GM18861 (cell line): ENCODE data around the gene PCSK9.

Experiments
- ATAC-seq: cut with Tn5 transposase; IDR thresholded peaks from one replicate; pipeline ENCODE4 v1.9.1; 2021; ENCODE audit not compliant: unreplicated experiment

PCSK9 gene

GRCh38 chr1:55057270-55057955 lies 18.1 kb downstream of the PCSK9 start:
- ATAC-seq = no peak

DNA sequence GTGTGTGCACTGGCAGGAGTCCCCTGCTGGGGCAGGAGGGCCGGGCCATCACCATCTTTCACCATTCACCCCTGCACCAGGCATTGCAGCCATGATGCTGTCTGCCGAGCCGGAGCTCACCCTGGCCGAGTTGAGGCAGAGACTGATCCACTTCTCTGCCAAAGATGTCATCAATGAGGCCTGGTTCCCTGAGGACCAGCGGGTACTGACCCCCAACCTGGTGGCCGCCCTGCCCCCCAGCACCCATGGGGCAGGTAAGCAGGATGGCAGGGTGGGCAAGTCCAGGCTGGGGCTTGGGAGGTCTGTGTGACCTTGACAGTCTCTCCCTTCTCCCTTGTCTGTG lies 18.6 kb downstream of the PCSK9 start:
- ATAC-seq = no peak

GRCh38 chr1:55059302-55060132 lies 20.2 kb downstream of the PCSK9 start:
- no peak for ATAC-seq

DNA sequence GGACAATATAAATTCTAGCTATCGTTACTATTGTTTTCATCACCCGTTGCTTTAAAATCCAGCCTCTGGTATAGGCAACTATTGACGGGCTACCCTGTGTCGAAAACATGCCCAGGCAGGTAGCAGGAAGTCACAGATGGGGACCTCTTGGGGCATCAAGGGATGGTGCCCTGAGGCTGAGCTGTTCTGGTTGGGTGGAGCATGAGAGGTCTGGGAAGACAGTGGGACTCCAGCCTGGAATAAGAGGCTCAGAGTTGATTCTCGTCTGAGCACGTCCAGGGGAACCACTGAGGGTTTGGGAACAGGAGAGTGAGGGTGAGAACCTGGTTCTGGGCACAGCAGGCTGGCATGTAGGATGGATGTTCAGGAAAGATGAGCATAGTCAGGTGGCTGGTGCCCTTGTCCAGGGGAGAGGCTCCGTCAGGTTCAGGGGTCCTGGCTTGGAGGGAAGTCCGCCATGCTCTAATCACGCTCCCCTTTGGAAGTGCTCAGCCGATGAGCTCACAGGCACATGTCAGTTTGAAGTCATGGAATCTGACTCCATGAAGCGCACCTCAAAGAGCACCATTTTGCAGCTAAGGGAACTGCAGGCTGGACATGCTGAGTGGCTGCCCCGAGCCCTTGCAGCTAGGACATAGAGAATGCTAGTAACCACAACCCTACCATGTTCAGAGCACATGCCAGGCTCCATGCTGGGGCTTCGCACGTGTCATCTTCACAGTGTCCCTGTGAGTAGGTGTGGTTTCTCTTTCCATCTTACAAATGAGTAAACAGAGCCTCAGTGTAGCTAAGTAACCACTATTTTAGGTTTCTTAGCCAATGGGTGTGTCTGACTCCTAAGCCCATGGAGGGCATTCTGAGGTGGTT lies 21.0 kb downstream of the PCSK9 start:
- ATAC-seq = no peak

DNA sequence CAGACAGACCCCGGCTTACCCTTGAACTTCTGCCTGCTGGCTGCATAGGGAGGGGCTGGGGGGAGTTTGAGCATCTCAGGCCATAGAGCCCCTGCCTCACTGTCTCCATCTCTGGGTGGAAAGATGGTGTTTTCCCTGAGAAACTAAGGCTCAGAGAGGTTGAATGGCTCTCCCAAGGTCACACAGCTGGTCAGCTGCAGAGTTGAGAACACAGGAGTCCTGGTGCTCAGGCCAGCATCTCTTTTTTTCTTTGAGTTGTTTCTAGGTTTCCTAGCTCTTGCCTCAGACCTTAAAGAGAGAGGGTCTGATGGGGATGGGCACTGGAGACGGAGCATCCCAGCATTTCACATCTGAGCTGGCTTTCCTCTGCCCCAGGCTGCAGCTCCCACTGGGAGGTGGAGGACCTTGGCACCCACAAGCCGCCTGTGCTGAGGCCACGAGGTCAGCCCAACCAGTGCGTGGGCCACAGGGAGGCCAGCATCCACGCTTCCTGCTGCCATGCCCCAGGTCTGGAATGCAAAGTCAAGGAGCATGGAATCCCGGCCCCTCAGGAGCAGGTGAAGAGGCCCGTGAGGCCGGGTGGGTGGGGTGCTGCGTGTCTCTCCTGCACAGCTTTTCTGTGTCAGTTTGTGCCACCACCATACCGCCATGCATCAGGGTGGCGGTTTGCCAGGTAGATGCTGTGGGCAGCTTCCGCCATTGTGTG lies 21.8 kb downstream of the PCSK9 start:
- no peak for ATAC-seq

DNA sequence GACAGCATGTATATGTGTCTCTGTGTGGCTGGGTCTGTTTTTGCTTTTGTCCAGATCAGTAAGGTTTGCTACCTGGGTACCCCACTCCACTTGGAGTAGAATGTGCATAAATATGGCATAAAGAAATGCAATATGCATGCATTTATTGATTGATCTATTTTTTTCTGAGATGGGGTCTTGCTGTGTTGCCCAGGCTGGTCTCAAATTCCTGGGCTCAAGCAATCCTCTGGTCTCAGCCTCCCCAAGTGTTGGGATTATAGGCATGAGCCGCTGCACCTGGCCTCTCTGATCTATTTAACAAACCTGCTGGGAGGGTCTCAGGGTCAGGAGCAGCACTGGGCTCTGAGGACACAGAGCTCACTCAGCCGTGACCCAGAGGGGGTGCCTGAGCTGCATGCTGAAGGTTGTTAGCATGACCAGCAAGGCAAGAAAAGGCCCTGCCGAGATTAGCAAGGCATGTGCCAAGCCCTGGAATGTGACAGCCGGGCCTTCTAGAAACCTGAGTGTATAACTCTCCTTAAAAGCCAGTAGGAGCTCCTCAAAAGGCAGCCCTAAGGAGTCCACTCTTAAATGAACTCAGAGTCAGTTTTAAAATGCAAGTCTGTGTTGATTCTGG lies 22.5 kb downstream of the PCSK9 start:
- ATAC-seq = no peak

DNA sequence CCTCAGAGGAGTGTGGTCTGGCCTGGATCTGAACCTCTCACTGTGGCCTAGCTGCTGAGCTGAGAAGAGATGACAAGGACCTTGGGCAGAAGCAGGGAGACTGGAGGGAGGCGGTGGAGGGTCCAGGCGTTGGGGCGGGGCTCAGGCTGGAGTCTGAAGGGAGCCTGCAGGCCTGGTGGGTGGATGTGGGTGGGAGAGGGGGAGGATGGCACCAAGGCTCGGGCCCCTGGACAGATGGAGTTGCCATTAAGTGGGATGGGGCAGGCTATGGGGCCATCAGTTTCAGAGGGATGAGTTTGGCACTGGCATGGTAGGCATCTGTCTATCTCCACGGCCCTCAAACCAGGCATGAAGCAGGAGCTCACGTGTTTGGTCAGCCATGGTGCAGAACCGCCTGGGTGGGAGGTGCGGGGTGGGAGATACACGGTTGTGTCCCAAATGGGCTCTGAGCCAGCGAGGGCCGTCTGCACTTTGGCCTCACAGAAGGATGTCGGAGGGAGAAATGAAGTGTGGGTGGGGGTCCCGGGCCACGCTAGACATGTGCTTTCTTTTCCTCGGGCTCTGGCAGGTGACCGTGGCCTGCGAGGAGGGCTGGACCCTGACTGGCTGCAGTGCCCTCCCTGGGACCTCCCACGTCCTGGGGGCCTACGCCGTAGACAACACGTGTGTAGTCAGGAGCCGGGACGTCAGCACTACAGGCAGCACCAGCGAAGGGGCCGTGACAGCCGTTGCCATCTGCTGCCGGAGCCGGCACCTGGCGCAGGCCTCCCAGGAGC lies 23.6 kb downstream of the PCSK9 start:
- ATAC-seq = no peak

DNA sequence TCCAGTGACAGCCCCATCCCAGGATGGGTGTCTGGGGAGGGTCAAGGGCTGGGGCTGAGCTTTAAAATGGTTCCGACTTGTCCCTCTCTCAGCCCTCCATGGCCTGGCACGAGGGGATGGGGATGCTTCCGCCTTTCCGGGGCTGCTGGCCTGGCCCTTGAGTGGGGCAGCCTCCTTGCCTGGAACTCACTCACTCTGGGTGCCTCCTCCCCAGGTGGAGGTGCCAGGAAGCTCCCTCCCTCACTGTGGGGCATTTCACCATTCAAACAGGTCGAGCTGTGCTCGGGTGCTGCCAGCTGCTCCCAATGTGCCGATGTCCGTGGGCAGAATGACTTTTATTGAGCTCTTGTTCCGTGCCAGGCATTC lies 24.2 kb downstream of the PCSK9 start:
- ATAC-seq = no peak

- no peak for ATAC-seq
Observed at GRCh38 chr1:55064071-55064581, 24.8 kb downstream of the PCSK9 start.

GRCh38 chr1:55064861-55065263 lies 25.5 kb downstream of the PCSK9 start:
- ATAC-seq = no peak

GRCh38 chr1:55065648-55066047 lies 26.3 kb downstream of the PCSK9 start:
- no peak for ATAC-seq

DNA sequence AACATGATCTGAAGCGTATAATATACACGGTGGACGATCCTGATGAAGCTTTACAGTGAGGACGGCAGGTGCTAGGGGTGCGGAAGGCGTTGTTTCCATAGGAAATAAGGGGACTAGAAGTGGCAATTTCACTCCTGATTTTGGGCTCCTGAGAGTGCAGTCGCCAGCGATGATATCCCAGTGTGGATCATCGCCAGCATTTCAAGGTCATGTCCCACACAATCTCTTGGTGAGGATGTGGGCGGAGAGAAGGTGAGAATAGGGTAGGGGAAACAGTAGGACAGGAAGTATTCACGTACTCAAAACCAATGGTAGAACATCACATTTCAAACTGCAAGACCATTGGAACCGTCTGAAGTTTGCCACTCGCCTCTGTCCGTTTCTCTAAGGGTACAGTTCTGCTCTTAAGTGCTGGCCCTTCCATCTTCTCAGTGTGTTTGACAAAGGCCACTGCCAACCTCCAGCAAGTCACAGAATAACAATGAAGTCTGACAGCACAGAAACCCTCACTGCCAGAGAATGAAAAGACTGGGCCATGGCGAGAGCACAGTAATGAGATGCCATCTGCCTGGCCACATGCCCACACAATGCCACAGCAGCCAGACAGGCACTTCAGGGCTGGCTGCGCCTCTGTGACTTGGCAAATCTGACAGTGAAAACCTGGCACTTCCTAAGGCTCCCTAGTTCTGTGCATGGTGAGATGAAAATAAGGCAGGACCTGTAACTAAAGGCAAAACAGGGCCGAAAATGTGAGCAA lies 27.9 kb downstream of the PCSK9 start:
- ATAC-seq = no peak

- no peak for ATAC-seq
Observed at GRCh38 chr1:55067914-55068313, 28.6 kb downstream of the PCSK9 start.

- ATAC-seq = no peak
Observed at GRCh38 chr1:55068638-55069037, 29.3 kb downstream of the PCSK9 start.

DNA sequence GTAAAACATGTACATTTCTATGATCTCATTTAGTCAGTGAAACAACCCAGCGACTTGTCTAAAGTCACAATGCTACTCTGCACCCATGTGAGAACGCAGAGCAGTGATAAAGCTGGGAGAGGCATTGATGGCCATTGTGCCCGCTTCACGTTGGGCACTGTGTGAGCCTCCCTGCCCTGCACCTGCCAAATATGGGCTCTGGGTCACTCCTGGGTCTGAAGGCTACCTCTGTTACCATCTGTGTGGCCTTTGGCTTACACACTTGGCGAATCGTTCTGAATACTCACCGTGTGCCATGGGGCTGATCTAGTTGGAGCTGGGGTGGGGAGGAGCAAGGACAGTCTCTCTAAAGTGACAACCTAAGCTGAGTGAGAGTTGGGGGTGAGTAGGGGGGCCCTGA lies 29.9 kb downstream of the PCSK9 start:
- ATAC-seq = no peak

- no peak for ATAC-seq
Observed at GRCh38 chr1:55070293-55071164, 31.2 kb downstream of the PCSK9 start.

DNA sequence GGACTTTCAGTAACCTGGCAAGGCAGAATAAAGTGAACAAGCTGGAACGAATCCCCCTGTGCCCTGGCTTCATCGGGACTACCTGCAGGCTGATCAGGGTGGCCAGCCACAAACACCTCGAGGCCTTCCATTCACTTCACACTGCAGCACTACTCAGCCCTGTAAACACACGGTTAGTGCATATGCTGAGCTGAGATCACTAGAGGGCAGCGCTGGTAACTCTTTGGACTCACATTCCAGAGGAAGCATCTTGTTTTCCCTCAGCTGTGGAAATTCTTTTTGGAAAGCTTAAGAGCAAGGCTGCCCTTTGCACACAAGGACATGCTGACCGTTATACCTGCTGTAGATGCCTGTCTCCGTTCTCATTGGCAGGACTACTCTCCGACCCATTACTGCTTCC lies 32.1 kb downstream of the PCSK9 start:
- no peak for ATAC-seq
